GM10266 (cell line): ENCODE measurements around the gene LZTS3.
"Not testable (repeated sequence)": the region's sequence is repeated elsewhere in the genome, so short reads cannot be mapped to it uniquely, and the experiment has no call there.

Source experiments
- DNase-seq: peaks from one replicate; pipeline ENCODE4 v3.0.0; 2012; ENCODE audit errors: extremely low spot score
- CTCF ChIP-seq: IDR thresholded peaks from 2 replicates; pipeline ENCODE4 v1.5.1; 2012; ENCODE audit warnings: mild to moderate bottlenecking, low read depth; ENCODE audit not compliant: control insufficient read depth, insufficient read depth; ENCODE audit errors: missing control alignments

Gene LZTS3

GRCh38 chr20:3157817-3158216 lies 15.5 kb downstream of the LZTS3 start:
- no peak for TF ChIP-seq CTCF
- DNase-seq: no peak

GRCh38 chr20:3156811-3157619 lies 16.3 kb downstream of the LZTS3 start:
- no peak for TF ChIP-seq CTCF
- DNase-seq: peak; percentile 67

GRCh38 chr20:3152057-3152644 lies 21.2 kb downstream of the LZTS3 start:
- DNase-seq: not testable (repeated sequence)

GRCh38 chr20:3150908-3151307 lies 22.4 kb downstream of the LZTS3 start:
- no peak for TF ChIP-seq CTCF
- no peak for DNase-seq

- no peak for TF ChIP-seq CTCF
- no peak for DNase-seq
Observed at GRCh38 chr20:3146732-3147341, 26.5 kb downstream of the LZTS3 start.

GRCh38 chr20:3141757-3142156 lies 31.6 kb downstream of the LZTS3 start:
- no peak for DNase-seq
- TF ChIP-seq CTCF: no peak

GRCh38 chr20:3137492-3137891 lies 35.9 kb downstream of the LZTS3 start:
- no peak for TF ChIP-seq CTCF
- DNase-seq: no peak
